CD4-positive, alpha-beta T cell (primary cell): ENCODE results near the gene AKAP12. TPM values are rescaled to one million over a fixed set of nuclear protein-coding genes. Genes with fewer than 3 reads are reported as not detected.

Experiments used
- ATAC-seq: fragments of 200-7000 bp; cut with Tn5 transposase; one replicate; pipeline ENCODE4 v1.10.0; 2022; ENCODE audit warnings: mild to moderate bottlenecking; ENCODE audit not compliant: poor library complexity
- CTCF ChIA-PET: fragments of 350-600 bp; sonication (Branson Sonifier 250); formaldehyde crosslinking; loops from one replicate; lab custom pipeline; 2021; ENCODE audit warnings: antibody characterized with exemption, inconsistent platforms; lab: Charles Lee
- POLR2A ChIA-PET: fragments of 350-600 bp; sonication (Branson Sonifier 250); formaldehyde crosslinking; loops from one replicate; lab custom pipeline; 2021; ENCODE audit warnings: antibody characterized with exemption, inconsistent platforms; lab: Charles Lee
- DNase-seq, 14 experiments: peaks; one replicate each; pipeline ENCODE4 v3.0.0-alpha.2; 2013 to 2020; ENCODE audit warnings: mixed read lengths in 2 of 14
- H3K27ac ChIP-seq, 2 donors: one replicate each; pipeline versions ENCODE4 v1.5.1 to v1.7.0; 2013; ENCODE audit warnings: low read length in 2 of 2, low read depth in 1 of 2, mild to moderate bottlenecking in 1 of 2
- H3K27me3 ChIP-seq, 2 experiments: 1 replicate in 1 of 2; 2 replicates in 1 of 2; pipeline versions ENCODE4 v1.6.1 to v1.7.0; 2013; ENCODE audit warnings: low read length in 2 of 2, control low read depth in 1 of 2, mild to moderate bottlenecking in 1 of 2, moderate library complexity in 1 of 2; ENCODE audit not compliant: insufficient read depth in 2 of 2, control insufficient read depth in 1 of 2
- H3K36me3 ChIP-seq: one replicate; pipeline ENCODE4 v1.6.1; 2013; ENCODE audit warnings: low read length, control low read depth; ENCODE audit not compliant: insufficient read depth
- H3K4me1 ChIP-seq: one replicate; pipeline ENCODE4 v1.6.1; 2013; ENCODE audit warnings: low read length, control low read depth; ENCODE audit not compliant: insufficient read depth
- H3K4me3 ChIP-seq: one replicate; pipeline ENCODE4 v1.5.1; 2013; ENCODE audit warnings: mild to moderate bottlenecking, low read length, moderate library complexity
- H3K9me3 ChIP-seq, 2 experiments: 1 replicate in 1 of 2; 2 replicates in 1 of 2; pipeline versions ENCODE4 v1.6.1 to v1.7.0; 2013; ENCODE audit warnings: low read length in 2 of 2, mild to moderate bottlenecking in 2 of 2, control low read depth in 1 of 2, moderate library complexity in 1 of 2; ENCODE audit not compliant: control insufficient read depth in 1 of 2, insufficient read depth in 1 of 2
- H3K27ac Mint-ChIP-seq: one replicate; pipeline ENCODE4 v1.8.0; 2020; ENCODE audit warnings: mixed read lengths
- H3K27me3 Mint-ChIP-seq: one replicate; pipeline ENCODE4 v1.8.0; 2021; ENCODE audit warnings: mixed read lengths
- H3K36me3 Mint-ChIP-seq: one replicate; pipeline ENCODE4 v1.8.0; 2021; ENCODE audit warnings: low read depth, mixed read lengths
- H3K4me1 Mint-ChIP-seq: one replicate; pipeline ENCODE4 v1.8.0; 2021; ENCODE audit warnings: low read depth, mixed read lengths
- H3K4me3 Mint-ChIP-seq: one replicate; pipeline ENCODE4 v1.8.0; 2020; ENCODE audit warnings: mild to moderate bottlenecking, mixed read lengths
- H3K9me3 Mint-ChIP-seq: one replicate; pipeline ENCODE4 v1.8.0; 2020; ENCODE audit warnings: mixed read lengths
- CTCF ChIP-seq: fragments of 200-600 bp; IDR thresholded peaks from one replicate; pipeline ENCODE4 v1.8.0; 2022; ENCODE audit warnings: antibody characterized with exemption, mild to moderate bottlenecking
- intact Hi-C, 2 experiments: fragments of 100-400 bp; cut with DNase I in 1 of 2; cut with micrococcal nuclease in 1 of 2; formaldehyde crosslinking; loops; one replicate each; pipeline versions ENCODE4 v1.15.1 to v1.9.0; 2023 to 2025; cut with DNase I, micrococcal nuclease
- total RNA-seq, 174 experiments: library from RNA in 2 of 174; stranded (reverse) in 2 of 174; gene quantifications; one replicate each; pipeline ENCODE4 v1.2.3 and lab custom pipeline; 2021 to 2026

Gene AKAP12
- total RNA-seq, 2 experiments from 2014 or later, result 0.03 to 0.05 TPM

GRCh38 chr6:151213352-151213751 lies 26.4 kb upstream of the AKAP12 start:
- DNase-seq (no peak), ATAC-seq (no peak)
- Histone ChIP-seq H3K27ac (no peak overlapping the region), H3K4me1 (no peaks in the 10 kb centered on the region), H3K9me3 (peaks cover 4 to 5% of the 10 kb centered on the region in 2 experiments), H3K36me3 (no peaks in the 10 kb centered on the region), H3K4me3 (no peak overlapping the region), H3K27me3 (no peaks in the 10 kb centered on the region)
- H3K27me3 Mint-ChIP-seq, result peaks cover 28% of the 10 kb centered on the region
- H3K27ac Mint-ChIP-seq, result no peak overlapping the region
- ChIA-PET POLR2A (no interaction called here), CTCF (no interaction called here)
- no peak overlapping the region for H3K4me3 Mint-ChIP-seq
- intact Hi-C loops, result no loop called here
- no peaks in the 10 kb centered on the region for H3K4me1 Mint-ChIP-seq
- no peak for TF ChIP-seq CTCF
- peaks cover 5% of the 10 kb centered on the region for H3K9me3 Mint-ChIP-seq
- H3K36me3 Mint-ChIP-seq, result no peaks in the 10 kb centered on the region

- CTCF ChIA-PET, result no interaction called here
- POLR2A ChIA-PET, result no interaction called here
- ATAC-seq (no peak), DNase-seq (no peak)
- Histone ChIP-seq H3K27ac (no peak overlapping the region), H3K4me3 (no peak overlapping the region), H3K9me3 (no peaks in the 10 kb centered on the region), H3K36me3 (no peaks in the 10 kb centered on the region), H3K27me3 (no peaks in the 10 kb centered on the region), H3K4me1 (no peaks in the 10 kb centered on the region)
- no peaks in the 10 kb centered on the region for H3K36me3 Mint-ChIP-seq
- no peak for TF ChIP-seq CTCF
- H3K4me1 Mint-ChIP-seq, result no peaks in the 10 kb centered on the region
- H3K27me3 Mint-ChIP-seq, result peaks cover 7% of the 10 kb centered on the region
- no peak overlapping the region for H3K27ac Mint-ChIP-seq
- no peak overlapping the region for H3K4me3 Mint-ChIP-seq
- H3K9me3 Mint-ChIP-seq, result peaks cover 5% of the 10 kb centered on the region
- intact Hi-C loops, result no loop called here
These were observed 23.8 kb upstream of the AKAP12 start for GRCh38 chr6:151215999-151216398.

GRCh38 chr6:151216804-151217203 lies 23.0 kb upstream of the AKAP12 start:
- DNase-seq (no peak), ATAC-seq (no peak)
- Mint-ChIP-seq H3K27ac (no peak overlapping the region), H3K4me3 (no peak overlapping the region), H3K4me1 (no peaks in the 10 kb centered on the region), H3K27me3 (no peaks in the 10 kb centered on the region), H3K9me3 (no peaks in the 10 kb centered on the region), H3K36me3 (no peaks in the 10 kb centered on the region)
- no peak for TF ChIP-seq CTCF
- Histone ChIP-seq H3K4me1 (no peaks in the 10 kb centered on the region), H3K4me3 (no peak overlapping the region), H3K27ac (no peak overlapping the region), H3K36me3 (no peaks in the 10 kb centered on the region), H3K27me3 (no peaks in the 10 kb centered on the region), H3K9me3 (no peaks in the 10 kb centered on the region)
- ChIA-PET POLR2A (no interaction called here), CTCF (no interaction called here)
- intact Hi-C loops, result no loop called here
